22Rv1 (cell line): ENCODE results near the gene BEST2.

Experiments used
- ZFX ChIP-seq: fragments of 450-650 bp; IDR thresholded peaks from 2 replicates; pipeline ENCODE4 v1.6.1; 2017; ENCODE audit warnings: antibody characterized with exemption, borderline replicate concordance
- TF ChIP-seq, protein P1 (sequence below): fragments of 450-650 bp; IDR thresholded peaks from 2 replicates; pipeline ENCODE4 v1.5.1; 2017; ENCODE audit warnings: mild to moderate bottlenecking

DNA sequence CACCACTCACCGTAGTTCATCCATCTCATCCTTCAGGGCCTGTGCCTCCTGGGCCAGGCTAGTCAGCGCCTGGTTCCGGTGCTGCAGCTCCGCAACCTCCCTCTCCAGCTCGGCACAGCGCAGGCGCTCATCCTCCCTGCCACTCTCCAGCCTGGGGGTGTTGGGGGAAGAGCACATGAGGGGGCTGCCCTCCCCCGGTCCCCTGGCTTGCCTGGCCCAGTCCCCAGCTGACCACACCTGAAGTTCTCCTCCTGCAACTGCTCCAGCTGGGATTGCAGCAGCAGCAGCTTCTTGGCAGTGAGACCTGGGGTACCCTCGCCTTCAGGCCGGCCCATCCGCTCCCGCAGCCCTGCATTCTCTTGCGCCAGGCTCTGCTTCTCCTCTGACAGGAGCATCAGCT, 19.3 kb downstream of the BEST2 start:
- TF ChIP-seq, protein P1, sequence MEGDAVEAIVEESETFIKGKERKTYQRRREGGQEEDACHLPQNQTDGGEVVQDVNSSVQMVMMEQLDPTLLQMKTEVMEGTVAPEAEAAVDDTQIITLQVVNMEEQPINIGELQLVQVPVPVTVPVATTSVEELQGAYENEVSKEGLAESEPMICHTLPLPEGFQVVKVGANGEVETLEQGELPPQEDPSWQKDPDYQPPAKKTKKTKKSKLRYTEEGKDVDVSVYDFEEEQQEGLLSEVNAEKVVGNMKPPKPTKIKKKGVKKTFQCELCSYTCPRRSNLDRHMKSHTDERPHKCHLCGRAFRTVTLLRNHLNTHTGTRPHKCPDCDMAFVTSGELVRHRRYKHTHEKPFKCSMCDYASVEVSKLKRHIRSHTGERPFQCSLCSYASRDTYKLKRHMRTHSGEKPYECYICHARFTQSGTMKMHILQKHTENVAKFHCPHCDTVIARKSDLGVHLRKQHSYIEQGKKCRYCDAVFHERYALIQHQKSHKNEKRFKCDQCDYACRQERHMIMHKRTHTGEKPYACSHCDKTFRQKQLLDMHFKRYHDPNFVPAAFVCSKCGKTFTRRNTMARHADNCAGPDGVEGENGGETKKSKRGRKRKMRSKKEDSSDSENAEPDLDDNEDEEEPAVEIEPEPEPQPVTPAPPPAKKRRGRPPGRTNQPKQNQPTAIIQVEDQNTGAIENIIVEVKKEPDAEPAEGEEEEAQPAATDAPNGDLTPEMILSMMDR = no peak
- TF ChIP-seq ZFX = no peak
